Mucosa of rectum (tissue), 2 donors: Measurements from ENCODE around the gene KNOP1.
"Not testable (repeated sequence)": the region's sequence is repeated elsewhere in the genome, so short reads cannot be mapped to it uniquely, and the experiment has no call there.

Experiments
- H3K27ac ChIP-seq, 2 donors: one replicate each; pipeline ENCODE4 v1.7.0; 2013; ENCODE audit warnings: inconsistent platforms in 2 of 2, low read depth in 2 of 2, low read length in 2 of 2
- H3K27me3 ChIP-seq, 2 donors: one replicate each; pipeline ENCODE4 v1.7.0; 2013; ENCODE audit warnings: low read length in 2 of 2; ENCODE audit not compliant: control insufficient read depth in 2 of 2, insufficient read depth in 2 of 2
- H3K36me3 ChIP-seq, 2 donors: one replicate each; pipeline ENCODE4 v1.7.0; 2013; ENCODE audit warnings: low read length in 2 of 2; ENCODE audit not compliant: control insufficient read depth in 2 of 2, insufficient read depth in 2 of 2
- H3K4me1 ChIP-seq, 2 donors: one replicate each; pipeline ENCODE4 v1.7.0; 2013; ENCODE audit warnings: low read length in 2 of 2, mild to moderate bottlenecking in 1 of 2; ENCODE audit not compliant: control insufficient read depth in 2 of 2, insufficient read depth in 2 of 2
- H3K4me3 ChIP-seq, 2 donors: one replicate each; pipeline ENCODE4 v1.7.0; 2013; ENCODE audit warnings: low read length in 2 of 2
- H3K9ac ChIP-seq, 2 donors: one replicate each; pipeline ENCODE4 v1.7.0; 2013; ENCODE audit warnings: low read length in 2 of 2, low read depth in 1 of 2, mild to moderate bottlenecking in 1 of 2
- H3K9me3 ChIP-seq, 2 donors: one replicate each; pipeline ENCODE4 v1.7.0; 2013; ENCODE audit warnings: low read length in 2 of 2; ENCODE audit not compliant: control insufficient read depth in 2 of 2
- donor health status: healthy.
- donor health status: Normal muscosa, but diverticular disease.

Gene KNOP1

DNA sequence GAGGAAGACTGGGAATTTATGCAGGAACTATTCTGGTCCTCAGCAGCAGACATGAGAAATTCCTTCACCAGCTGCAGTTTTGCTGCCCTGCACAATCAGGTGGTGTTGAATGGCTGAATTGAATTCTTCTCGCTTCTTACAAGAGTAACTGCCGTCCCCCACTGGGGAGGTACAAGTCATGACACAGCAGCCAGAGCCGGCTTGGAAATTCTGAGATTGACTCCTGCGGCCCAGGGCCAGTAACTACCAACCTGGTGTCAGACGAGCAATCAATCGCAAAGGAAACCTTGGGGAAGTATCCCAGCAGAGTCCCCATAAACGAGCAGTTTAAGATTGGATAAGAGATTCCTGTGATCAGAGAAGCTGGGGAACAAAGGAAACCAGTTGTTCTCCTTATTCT lies 30.7 kb downstream of the KNOP1 start:
- no peaks in the 10 kb centered on the region for H3K9me3 ChIP-seq
- no peak overlapping the region for H3K9ac ChIP-seq
- no peaks in the 10 kb centered on the region for H3K4me1 ChIP-seq
- H3K4me3 ChIP-seq: no peak overlapping the region
- no peaks in the 10 kb centered on the region for H3K27me3 ChIP-seq
- peaks cover 33 to 61% of the 10 kb centered on the region in 2 donors for H3K36me3 ChIP-seq
- H3K27ac ChIP-seq: no peak overlapping the region

DNA sequence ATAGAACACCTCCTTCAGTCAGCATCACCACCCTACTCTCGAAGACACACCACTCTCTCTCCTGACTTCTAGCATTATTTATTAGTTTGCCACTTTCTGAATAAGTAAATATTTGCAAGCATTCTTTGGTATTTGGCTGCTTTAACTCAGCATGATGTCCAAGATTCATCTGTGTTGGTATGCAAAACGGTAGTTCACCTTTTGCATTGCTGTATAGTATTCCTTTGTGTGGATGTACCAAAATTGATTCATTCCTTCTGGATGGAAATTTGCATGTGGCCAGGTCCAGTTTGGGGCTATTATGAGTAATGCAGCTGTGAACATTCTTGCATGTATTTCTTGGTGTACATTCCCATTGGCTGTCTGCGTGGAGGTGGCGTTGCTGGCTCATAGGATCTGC lies 32.9 kb downstream of the KNOP1 start:
- Histone ChIP-seq H3K9ac (no peak overlapping the region), H3K4me1 (no peaks in the 10 kb centered on the region), H3K9me3 (no peaks in the 10 kb centered on the region), H3K27me3 (no peaks in the 10 kb centered on the region), H3K4me3 (no peak overlapping the region), H3K27ac (no peak overlapping the region), H3K36me3 (peaks cover 27 to 59% of the 10 kb centered on the region in 2 donors)

DNA sequence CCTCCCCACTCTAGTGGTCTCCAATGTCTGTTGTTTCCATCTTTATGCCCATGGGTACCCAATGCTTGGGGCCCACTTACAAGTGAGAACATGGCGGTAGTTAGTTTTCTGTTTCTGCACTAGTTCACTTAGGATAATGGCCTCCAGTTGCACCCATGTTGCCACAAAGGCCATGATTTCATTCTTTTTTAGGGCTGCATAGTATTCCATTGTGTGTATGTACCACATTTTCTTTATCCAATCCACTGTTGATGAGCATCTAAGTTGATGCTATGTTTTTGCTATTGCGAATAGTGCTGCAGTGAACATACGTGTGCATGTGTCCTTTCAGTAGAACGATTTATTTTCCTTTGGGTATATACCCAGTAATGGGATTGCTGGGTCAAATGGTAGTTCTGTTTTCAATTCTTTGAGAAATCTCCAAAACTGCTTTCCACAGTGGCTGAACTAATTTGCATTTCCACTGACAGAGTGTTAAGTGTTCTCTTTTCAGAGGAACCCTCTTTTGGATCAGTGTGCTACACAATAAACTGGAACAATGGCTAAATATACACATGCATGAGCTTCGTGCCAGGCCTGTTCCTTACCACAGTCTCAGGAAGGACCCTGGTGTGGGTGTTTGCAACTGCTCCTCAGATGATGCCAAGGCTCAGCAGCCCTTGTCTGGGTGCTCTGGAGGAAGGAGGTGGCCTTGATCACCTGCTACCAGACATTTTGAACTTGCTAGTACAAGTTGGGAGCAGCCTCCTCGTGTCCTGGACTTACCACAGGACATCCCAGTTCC lies 34.4 kb downstream of the KNOP1 start:
- H3K9me3 ChIP-seq: no peaks in the 10 kb centered on the region

GRCh38 chr16:19681637-19682036 lies 36.4 kb downstream of the KNOP1 start:
- H3K9me3 ChIP-seq: no peaks in the 10 kb centered on the region
- H3K4me3 ChIP-seq: no peak overlapping the region

More for the DNA sequence above, 34.4 kb downstream of the KNOP1 start:
- no peaks in the 10 kb centered on the region for H3K27me3 ChIP-seq
- H3K9ac ChIP-seq: no peak overlapping the region
- H3K4me1 ChIP-seq: no peaks in the 10 kb centered on the region
- H3K4me3 ChIP-seq: no peak overlapping the region
- H3K27ac ChIP-seq: no peak overlapping the region
- peaks cover 27 to 64% of the 10 kb centered on the region in 2 donors for H3K36me3 ChIP-seq

GRCh38 chr16:19680881-19681340 lies 37.1 kb downstream of the KNOP1 start:
- no peaks in the 10 kb centered on the region for H3K9me3 ChIP-seq
- no peak overlapping the region for H3K27ac ChIP-seq
- peaks cover 25 to 53% of the 10 kb centered on the region in 2 donors for H3K36me3 ChIP-seq

More at GRCh38 chr16:19681637-19682036, 36.4 kb downstream of the KNOP1 start:
- no peaks in the 10 kb centered on the region for H3K4me1 ChIP-seq
- peaks cover 30 to 53% of the 10 kb centered on the region in 2 donors for H3K36me3 ChIP-seq
- H3K27ac ChIP-seq: no peak overlapping the region
- H3K9ac ChIP-seq: no peak overlapping the region
- H3K27me3 ChIP-seq: no peaks in the 10 kb centered on the region

GRCh38 chr16:19679281-19679680 lies 38.7 kb downstream of the KNOP1 start:
- peaks cover 14 to 40% of the 10 kb centered on the region in 2 donors for H3K36me3 ChIP-seq

More at GRCh38 chr16:19680881-19681340, 37.1 kb downstream of the KNOP1 start:
- Histone ChIP-seq H3K4me3 (no peak overlapping the region), H3K4me1 (no peaks in the 10 kb centered on the region), H3K9ac (no peak overlapping the region), H3K27me3 (no peaks in the 10 kb centered on the region)

DNA sequence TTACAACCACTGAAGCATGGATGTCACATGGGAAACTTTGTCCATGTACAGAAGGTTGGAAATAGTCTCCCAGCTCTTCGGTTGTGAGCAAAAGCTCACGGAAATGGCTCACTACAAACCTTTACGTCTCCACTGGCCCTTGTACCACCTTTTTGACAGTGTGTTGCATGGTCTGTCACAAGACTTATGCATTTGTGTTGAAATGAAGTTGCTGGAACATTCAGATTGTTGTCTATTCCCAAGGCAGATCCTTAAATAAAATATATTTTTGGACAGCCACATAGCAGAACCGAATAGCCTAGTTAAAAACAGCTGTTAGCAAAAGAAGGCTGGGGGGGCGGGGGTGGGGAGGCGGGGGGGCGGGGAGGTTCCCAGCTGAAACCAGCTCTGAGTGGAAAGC lies 39.2 kb downstream of the KNOP1 start:
- no peaks in the 10 kb centered on the region for H3K27me3 ChIP-seq
- no peak overlapping the region for H3K9ac ChIP-seq
- H3K4me1 ChIP-seq: no peaks in the 10 kb centered on the region
- H3K27ac ChIP-seq: no peak overlapping the region
- H3K9me3 ChIP-seq: no peaks in the 10 kb centered on the region
- H3K36me3 ChIP-seq: peaks cover 15 to 35% of the 10 kb centered on the region in 2 donors
- H3K4me3 ChIP-seq: no peak overlapping the region

More at GRCh38 chr16:19679281-19679680, 38.7 kb downstream of the KNOP1 start:
- H3K4me3 ChIP-seq, H3K9ac ChIP-seq, H3K27ac ChIP-seq, H3K27me3 ChIP-seq, H3K4me1 ChIP-seq, H3K9me3 ChIP-seq: not testable (repeated sequence)

DNA sequence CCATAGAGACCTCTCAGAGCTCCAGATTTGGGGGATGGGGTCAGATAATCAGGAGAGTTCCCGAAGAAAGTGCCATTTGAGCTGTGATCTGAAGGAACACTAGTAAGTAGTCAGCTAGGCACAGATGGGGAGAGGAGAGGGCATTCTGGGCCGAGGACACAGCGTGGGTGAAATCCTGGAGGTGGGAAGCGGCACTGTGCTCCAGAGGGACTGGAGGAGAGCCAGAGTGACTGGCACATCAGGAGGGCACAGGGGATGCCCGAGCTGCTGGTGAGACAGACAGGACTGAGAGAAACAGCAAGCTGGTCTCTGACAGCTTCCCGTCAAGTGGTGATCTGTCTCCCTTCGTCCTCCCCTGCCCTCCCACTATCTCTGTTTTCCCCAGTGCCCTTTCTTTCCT lies 40.6 kb downstream of the KNOP1 start:
- no peaks in the 10 kb centered on the region for H3K4me1 ChIP-seq
- H3K27ac ChIP-seq: no peak overlapping the region
- no peak overlapping the region for H3K9ac ChIP-seq
- H3K4me3 ChIP-seq: no peak overlapping the region
- no peaks in the 10 kb centered on the region for H3K9me3 ChIP-seq
- H3K27me3 ChIP-seq: no peaks in the 10 kb centered on the region
- H3K36me3 ChIP-seq: peaks cover 16 to 24% of the 10 kb centered on the region in 2 donors

GRCh38 chr16:19674485-19674884 lies 43.5 kb downstream of the KNOP1 start:
- Histone ChIP-seq H3K36me3 (peaks cover 24% of the 10 kb centered on the region in 2 donors), H3K27me3 (no peaks in the 10 kb centered on the region), H3K27ac (no peak overlapping the region)

DNA sequence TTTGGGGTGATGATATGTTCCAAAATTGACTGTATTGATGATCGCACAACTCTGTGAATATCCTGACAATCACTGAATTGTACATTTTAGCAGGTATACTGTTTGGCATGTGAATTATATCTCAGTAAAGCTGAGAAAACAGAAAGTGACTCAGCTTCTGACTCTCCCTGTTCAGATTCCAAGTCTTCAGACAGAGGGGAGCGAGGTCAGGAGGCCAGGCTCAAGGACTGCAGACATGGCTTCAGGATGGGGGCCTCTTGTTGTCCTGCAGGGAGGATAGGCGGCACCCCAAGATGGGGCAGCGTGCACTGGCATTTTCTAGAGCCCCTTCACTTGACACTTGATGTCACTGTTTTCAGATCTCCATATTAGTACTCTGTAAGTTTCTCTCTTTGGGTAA lies 45.6 kb downstream of the KNOP1 start:
- H3K4me1 ChIP-seq: no peaks in the 10 kb centered on the region
- no peaks in the 10 kb centered on the region for H3K27me3 ChIP-seq
- no peak overlapping the region for H3K4me3 ChIP-seq
- H3K36me3 ChIP-seq: peaks cover 19 to 31% of the 10 kb centered on the region in 2 donors
- no peak overlapping the region for H3K9ac ChIP-seq
- H3K9me3 ChIP-seq: no peaks in the 10 kb centered on the region
- no peak overlapping the region for H3K27ac ChIP-seq

More at GRCh38 chr16:19674485-19674884, 43.5 kb downstream of the KNOP1 start:
- Histone ChIP-seq H3K9me3 (no peaks in the 10 kb centered on the region), H3K4me1 (no peaks in the 10 kb centered on the region), H3K4me3 (no peak overlapping the region), H3K9ac (no peak overlapping the region)
